SH-SY5Y (cell line): Measurements from ENCODE around the gene ACTR2.

Source experiments
- GATA2 ChIP-seq: IDR thresholded peaks from 2 replicates; pipeline ENCODE4 v1.6.1; 2011; ENCODE audit warnings: mild to moderate bottlenecking, low read depth, low read length
- GATA3 ChIP-seq: IDR thresholded peaks from 2 replicates; pipeline ENCODE4 v1.6.1; 2011; ENCODE audit warnings: low read depth, mild to moderate bottlenecking, low read length, moderate library complexity

DNA sequence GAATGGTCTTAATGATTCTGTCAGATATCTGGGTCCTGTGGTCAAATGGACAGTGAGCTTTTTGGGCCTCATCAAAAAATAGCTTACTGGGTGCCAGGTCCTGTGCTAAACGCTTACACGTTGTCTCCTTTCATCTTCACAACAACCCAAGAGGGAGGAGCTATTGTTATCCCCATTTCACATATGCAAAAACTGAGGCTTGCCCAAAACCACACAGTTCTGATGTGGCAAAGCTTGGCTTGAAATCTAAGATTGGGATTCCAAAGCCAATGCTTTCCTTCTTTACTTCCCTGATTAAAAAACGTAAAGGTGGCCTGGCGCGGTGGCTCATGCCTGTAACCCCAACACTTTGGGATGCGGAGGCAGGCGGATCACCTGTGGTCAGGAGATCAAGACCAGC is 69.3 kb downstream of the ACTR2 start:
- TF ChIP-seq GATA2 (no peak), GATA3 (no peak)
